K562 (cell line): ENCODE measurements around the gene NAV2. TPM values are rescaled to one million over a fixed set of nuclear protein-coding genes. Genes with fewer than 3 reads are reported as not detected.

Experiments
- ATAC-seq: fragments of 200-7000 bp; cut with Tn5 transposase; 3 replicates; pipeline ENCODE4 v1.9.1; 2020; ENCODE audit warnings: moderate library complexity
- BruUV-seq: library from RNA; stranded (reverse); fragments of 400-500 nt; replicated peaks from 2 replicates; lab custom pipeline; 2021; lab: Mats Ljungman, UMichigan
- CTCF ChIA-PET: fragments of 300-600 bp; formaldehyde crosslinking; extraction: SDS; loops from one replicate; lab custom pipeline; 2021; ENCODE audit warnings: low intra/inter-chr PET ratio; lab: Yijun Ruan, JAX
- POLR2A ChIA-PET: fragments of 300-600, 350-650 bp; sonication (Branson Sonifier 250); formaldehyde crosslinking; extraction: SDS; loops from one replicate; lab custom pipeline; 2021; ENCODE audit warnings: antibody characterized with exemption, inconsistent platforms; lab: Yijun Ruan, JAX
- DNase-seq, 4 experiments: peaks; one replicate each; pipeline versions ENCODE4 v3.0.0 to v3.0.0-alpha.2; 2011 to 2018; ENCODE audit warnings: low spot score in 3 of 4, mixed read lengths in 3 of 4; ENCODE audit errors: extremely low read depth in 1 of 4
- FAIRE-seq: peaks from 2 replicates; lab custom pipeline; 2011; peaks lifted over from hg19 to GRCh38; lab: Jason Lieb, UNC
- H2AFZ ChIP-seq: 2 replicates; pipeline ENCODE4 v1.6.0; 2011; ENCODE audit warnings: low read depth, low read length, control low read depth, inconsistent platforms
- H3K27ac ChIP-seq: fragments of 200-600 bp; 3 replicates; pipeline ENCODE4 v1.8.0; 2011; ENCODE audit warnings: low read depth, mild to moderate bottlenecking, control low read depth, inconsistent platforms, low read length, moderate library complexity, mixed read lengths; ENCODE audit errors: extremely low read depth
- H3K27me3 ChIP-seq, 2 experiments: fragments of 300-600 bp in 1 of 2; 2 replicates in 1 of 2; 3 replicates in 1 of 2; pipeline versions ENCODE4 v1.6.0 to v1.8.0; 2011; ENCODE audit warnings: inconsistent platforms in 2 of 2, low read length in 2 of 2, mild to moderate bottlenecking in 1 of 2, mixed read lengths in 1 of 2, moderate library complexity in 1 of 2; ENCODE audit not compliant: control insufficient read depth in 2 of 2, insufficient read depth in 2 of 2
- H3K36me3 ChIP-seq: fragments of 300-600 bp; 3 replicates; pipeline ENCODE4 v1.8.0; 2011; ENCODE audit warnings: mild to moderate bottlenecking, low read length, inconsistent platforms; ENCODE audit not compliant: control insufficient read depth, insufficient read depth
- H3K4me1 ChIP-seq, 2 experiments: fragments of 200-600 bp in 1 of 2; replicated peaks in 1 of 2; 2 replicates in 1 of 2; 3 replicates in 1 of 2; pipeline versions ENCODE4 v1.5.1 to v1.8.0; 2011; ENCODE audit warnings: inconsistent platforms in 2 of 2, low read length in 2 of 2, mild to moderate bottlenecking in 1 of 2, mixed read lengths in 1 of 2, moderate library complexity in 1 of 2; ENCODE audit not compliant: control insufficient read depth in 2 of 2, insufficient read depth in 2 of 2
- H3K4me2 ChIP-seq: 2 replicates; pipeline ENCODE4 v1.6.1; 2011; ENCODE audit warnings: low read length, control low read depth, inconsistent platforms, mixed read lengths; ENCODE audit not compliant: insufficient read depth
- H3K4me3 ChIP-seq: fragments of 200-600 bp; sonication (generic), shearing (Covaris generic); 2 replicates; pipeline ENCODE4 v1.5.1; 2016; ENCODE audit warnings: control low read depth, inconsistent platforms
- H3K79me2 ChIP-seq: fragments of 200-600 bp; 3 replicates; pipeline ENCODE4 v1.8.0; 2011; ENCODE audit warnings: low read length, inconsistent platforms; ENCODE audit not compliant: control insufficient read depth, insufficient read depth
- H3K9ac ChIP-seq, 2 experiments: 2 replicates each; pipeline versions ENCODE4 v1.6.0 to v1.6.1; 2011; ENCODE audit warnings: low read depth in 2 of 2, low read length in 2 of 2, control low read depth in 1 of 2, inconsistent platforms in 1 of 2, mild to moderate bottlenecking in 1 of 2, mixed read lengths in 1 of 2; ENCODE audit not compliant: insufficient read depth in 1 of 2
- H3K9me1 ChIP-seq: one replicate; pipeline ENCODE4 v1.6.0; 2011; ENCODE audit warnings: inconsistent platforms, mild to moderate bottlenecking, low read length, moderate library complexity; ENCODE audit not compliant: control insufficient read depth, insufficient read depth
- H3K9me3 ChIP-seq: replicated peaks from 2 replicates; pipeline ENCODE4 v1.5.1; 2011; ENCODE audit warnings: low read depth, low read length, inconsistent platforms; ENCODE audit not compliant: control insufficient read depth, insufficient read depth
- H4K20me1 ChIP-seq: replicated peaks from 2 replicates; pipeline ENCODE4 v1.6.1; 2011; ENCODE audit warnings: low read length, inconsistent platforms, mixed read lengths; ENCODE audit not compliant: control insufficient read depth, insufficient read depth
- CBX3 ChIP-seq, 2 experiments: IDR thresholded peaks; 1 replicate in 1 of 2; 2 replicates in 1 of 2; pipeline ENCODE4 v1.6.1; 2012; ENCODE audit warnings: inconsistent platforms in 2 of 2, low read length in 2 of 2, borderline replicate concordance in 1 of 2, control low read depth in 1 of 2
- CEBPB ChIP-seq: fragments of 450-650 bp; IDR thresholded peaks from 2 replicates; pipeline ENCODE4 v1.6.1; 2016; ENCODE audit warnings: missing genetic modification characterization, missing compliant biosample characterization
- CUX1 ChIP-seq: fragments of 200-800 bp; sonication (Bioruptor generic); IDR thresholded peaks from 2 replicates; pipeline ENCODE4 v1.6.1; 2016; ENCODE audit warnings: missing genetic modification characterization, missing compliant biosample characterization
- FOXP1 ChIP-seq: sonication (generic); formaldehyde crosslinking; IDR thresholded peaks from 2 replicates; pipeline ENCODE4 v1.8.0; 2022; ENCODE audit warnings: mild to moderate bottlenecking, missing genetic modification reagents
- GATA2 ChIP-seq: sonication (generic); formaldehyde crosslinking; IDR thresholded peaks from 2 replicates; pipeline ENCODE4 v1.4.0; 2020; ENCODE audit warnings: mild to moderate bottlenecking, missing genetic modification reagents
- GTF2A2 ChIP-seq: IDR thresholded peaks from 2 replicates; pipeline ENCODE4 v1.6.1; 2016; ENCODE audit warnings: mild to moderate bottlenecking, missing genetic modification characterization, missing compliant biosample characterization
- MYC ChIP-seq, 2 experiments: fragments of 250-450 bp in 1 of 2; sonication (Bioruptor Pico) in 1 of 2; IDR thresholded peaks; 2 replicates each; pipeline versions ENCODE4 v1.5.1 to v1.6.1; 2012 to 2021; ENCODE audit warnings: low read depth in 2 of 2, borderline replicate concordance in 1 of 2, improper control_type of control experiment in 1 of 2, low read length in 1 of 2, mild to moderate bottlenecking in 1 of 2, moderate library complexity in 1 of 2
- NFATC3 ChIP-seq: fragments of 450-650 bp; IDR thresholded peaks from 2 replicates; pipeline ENCODE4 v1.6.1; 2017; ENCODE audit warnings: mild to moderate bottlenecking
- NFE2L1 ChIP-seq: fragments of 450-650 bp; IDR thresholded peaks from 2 replicates; pipeline ENCODE4 v1.6.1; 2016; ENCODE audit warnings: missing genetic modification characterization, low read depth, mild to moderate bottlenecking, missing compliant biosample characterization, moderate library complexity, borderline replicate concordance
- TBP ChIP-seq: optimal IDR thresholded peaks from 2 replicates; pipeline ENCODE3; 2011; ENCODE audit warnings: low read depth, low read length, improper control_type of control experiment
- TCF7L2 ChIP-seq: fragments of 150-350 bp; IDR thresholded peaks from 2 replicates; pipeline ENCODE4 v1.6.1; 2016; ENCODE audit warnings: low read depth, mild to moderate bottlenecking, low read length, moderate library complexity
- THRB ChIP-seq: fragments of 450-650 bp; formaldehyde crosslinking; conservative IDR thresholded peaks from 2 replicates; pipeline ENCODE4 v1.4.0; 2022; ENCODE audit warnings: mild to moderate bottlenecking, missing genetic modification characterization
- ZNF146 ChIP-seq: IDR thresholded peaks from one replicate; pipeline ENCODE4 v1.6.1; 2018; ENCODE audit warnings: missing compliant biosample characterization; ENCODE audit not compliant: unreplicated experiment
- in situ Hi-C: fragments of 300-500 bp; cut with MboI; formaldehyde crosslinking; loops from 4 replicates; pipeline ENCODE4 v1.15.0; 2018; ENCODE audit warnings: inconsistent platforms, mixed read lengths
- intact Hi-C: fragments of 100-400 bp; cut with micrococcal nuclease; formaldehyde crosslinking; loops from 2 replicates; pipeline ENCODE4 v1.14.2; 2022
- polyA plus RNA-seq, 8 experiments: library from polyadenylated mRNA; depleted of rRNA in 4 of 8; stranded (reverse) in 5 of 8; unstranded in 3 of 8; fragments of >200 nt; fragmentation: Nextera tagmentation in 2 of 8; fragmentation: Illumina TruSeq in 1 of 8; extraction: Ambion mirVana in 2 of 8; extraction: Trizol in 1 of 8; gene quantifications; 2 replicates each; pipeline versions ENCODE4 v1.2.1 to v1.2.3, GENCODE V29; 2011 to 2014; ENCODE audit warnings: inconsistent platforms in 1 of 8, missing spikeins in 1 of 8
- total RNA-seq, 7 experiments: library from RNA; depleted of rRNA in 6 of 7; stranded (reverse); fragments of >200 nt in 6 of 7; fragmentation: Illumina TruSeq in 2 of 7; extraction: Trizol in 2 of 7; gene quantifications; 2 replicates each; pipeline versions ENCODE4 v1.2.1 to v1.2.3, GENCODE V29; 2011 to 2021; ENCODE audit warnings: low replicate concordance in 1 of 7
- TF ChIP-seq, protein P1 (sequence below): IDR thresholded peaks from 3 replicates; pipeline ENCODE4 v1.6.1; 2011; ENCODE audit warnings: borderline replicate concordance, mild to moderate bottlenecking, moderate library complexity; ENCODE audit not compliant: insufficient read length; ENCODE audit errors: extremely low read depth

Gene NAV2
- total and polyA plus RNA-seq, 9 of the 15 experiments (the other 6 are each of a cell fraction or from before 2014, with no cell fraction given): 0.03 to 0.35 (median 0.05) TPM

GRCh38 chr11:19822531-19822930 lies 109.9 kb downstream of the NAV2 start:
- Histone ChIP-seq H3K9me1 (no peaks in the 10 kb centered on the region), H3K4me3 (no peak overlapping the region), H3K9me3 (no peaks in the 10 kb centered on the region), H3K79me2 (no peaks in the 10 kb centered on the region), H3K27ac (no peak overlapping the region), H2AFZ (no peak overlapping the region), H3K4me2 (no peak overlapping the region), H3K27me3 (no peaks in the 10 kb centered on the region; a peak in 2 of 5 replicates), H3K4me1 (no peaks in the 10 kb centered on the region), H3K36me3 (no peaks in the 10 kb centered on the region), H3K9ac (no peak overlapping the region), H4K20me1 (no peaks in the 10 kb centered on the region)
- FAIRE-seq (no peak), DNase-seq (no peak), ATAC-seq (no peak)
- CTCF ChIA-PET: no interaction called here
- intact Hi-C loops: no loop called here
- POLR2A ChIA-PET: no interaction called here
- in situ Hi-C loops: no loop called here
- TF ChIP-seq MYC (IDR thresholded peaks at IDR 0.05; ENCODE audit: low read depth, low read length): no peak
- no peak for TF ChIP-seq MYC (CRISPR knock-in tag; IDR thresholded peaks at IDR 0.05; ENCODE audit: borderline replicate concordance, low read depth)
- no peak for TF ChIP-seq THRB (CRISPR knock-in tag)
- no peak for TF ChIP-seq GATA2 (CRISPR knock-in tag)
- TF ChIP-seq GTF2A2 (tag): no peak
- TF ChIP-seq ZNF146: no peak
- TF ChIP-seq CBX3 (IDR thresholded peaks at IDR 0.05; ENCODE audit: borderline replicate concordance in 1 of 2, low read length in 2 of 2): no peak
- no peak for TF ChIP-seq TBP
- TF ChIP-seq CEBPB (tag): no peak
- TF ChIP-seq, protein P1, sequence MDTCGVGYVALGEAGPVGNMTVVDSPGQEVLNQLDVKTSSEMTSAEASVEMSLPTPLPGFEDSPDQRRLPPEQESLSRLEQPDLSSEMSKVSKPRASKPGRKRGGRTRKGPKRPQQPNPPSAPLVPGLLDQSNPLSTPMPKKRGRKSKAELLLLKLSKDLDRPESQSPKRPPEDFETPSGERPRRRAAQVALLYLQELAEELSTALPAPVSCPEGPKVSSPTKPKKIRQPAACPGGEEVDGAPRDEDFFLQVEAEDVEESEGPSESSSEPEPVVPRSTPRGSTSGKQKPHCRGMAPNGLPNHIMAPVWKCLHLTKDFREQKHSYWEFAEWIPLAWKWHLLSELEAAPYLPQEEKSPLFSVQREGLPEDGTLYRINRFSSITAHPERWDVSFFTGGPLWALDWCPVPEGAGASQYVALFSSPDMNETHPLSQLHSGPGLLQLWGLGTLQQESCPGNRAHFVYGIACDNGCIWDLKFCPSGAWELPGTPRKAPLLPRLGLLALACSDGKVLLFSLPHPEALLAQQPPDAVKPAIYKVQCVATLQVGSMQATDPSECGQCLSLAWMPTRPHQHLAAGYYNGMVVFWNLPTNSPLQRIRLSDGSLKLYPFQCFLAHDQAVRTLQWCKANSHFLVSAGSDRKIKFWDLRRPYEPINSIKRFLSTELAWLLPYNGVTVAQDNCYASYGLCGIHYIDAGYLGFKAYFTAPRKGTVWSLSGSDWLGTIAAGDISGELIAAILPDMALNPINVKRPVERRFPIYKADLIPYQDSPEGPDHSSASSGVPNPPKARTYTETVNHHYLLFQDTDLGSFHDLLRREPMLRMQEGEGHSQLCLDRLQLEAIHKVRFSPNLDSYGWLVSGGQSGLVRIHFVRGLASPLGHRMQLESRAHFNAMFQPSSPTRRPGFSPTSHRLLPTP: no peak
- no peak for TF ChIP-seq FOXP1 (CRISPR knock-in tag)
- no peak for TF ChIP-seq CUX1
- no peak for TF ChIP-seq NFE2L1
- TF ChIP-seq NFATC3: no peak
- no peak for TF ChIP-seq TCF7L2
- no TSS peak for BruUV-seq
